PFSK-1 (cell line): ENCODE results near the gene TP53I11.

ENCODE experiments used
- FOXP2 ChIP-seq: optimal IDR thresholded peaks from 2 replicates; pipeline ENCODE3; 2011; ENCODE audit warnings: borderline replicate concordance, control low read depth, inconsistent platforms; ENCODE audit not compliant: insufficient read depth; ENCODE audit errors: extremely low read length, extremely low read depth
- POLR2AphosphoS5 ChIP-seq: IDR thresholded peaks from 2 replicates; pipeline ENCODE4 v1.6.1; 2012; ENCODE audit warnings: low read depth, mild to moderate bottlenecking, control low read depth, low read length, moderate library complexity
- REST ChIP-seq, 2 experiments: IDR thresholded peaks; 2 replicates each; pipeline versions ENCODE4 v1.6.1 to v1.8.0; 2011 to 2012; ENCODE audit warnings: low read depth in 2 of 2, low read length in 2 of 2, control low read depth in 1 of 2, inconsistent platforms in 1 of 2, mild to moderate bottlenecking in 1 of 2, moderate library complexity in 1 of 2; ENCODE audit not compliant: insufficient read depth in 1 of 2
- SIN3A ChIP-seq: IDR thresholded peaks from 2 replicates; pipeline ENCODE4 v1.6.1; 2012; ENCODE audit warnings: mild to moderate bottlenecking, low read length, moderate library complexity, borderline replicate concordance; ENCODE audit not compliant: insufficient read depth
- TAF1 ChIP-seq: IDR thresholded peaks from 2 replicates; pipeline ENCODE4 v1.6.1; 2012; ENCODE audit warnings: low read length, control low read depth, borderline replicate concordance; ENCODE audit not compliant: insufficient read depth

Gene TP53I11

DNA sequence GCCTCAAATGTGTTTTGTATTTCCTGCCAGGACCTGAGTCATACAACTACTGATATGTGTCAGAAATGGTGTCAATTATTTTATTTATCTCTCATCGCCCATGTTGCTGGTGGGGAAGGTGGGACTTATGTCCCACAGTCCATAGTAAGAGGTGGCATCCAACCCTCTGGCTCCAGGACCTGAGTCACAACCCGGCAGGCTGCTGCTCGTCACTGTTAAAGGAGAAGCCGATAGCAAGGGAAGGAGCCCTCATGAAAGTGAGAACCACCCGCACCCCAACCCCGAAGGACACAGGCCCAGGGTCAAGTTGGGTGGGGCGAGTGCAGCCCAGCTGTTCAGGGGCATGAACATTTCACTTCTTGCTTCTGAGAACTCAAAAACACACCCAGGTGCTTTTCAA is 33.1 kb upstream of the TP53I11 start:
- TF ChIP-seq FOXP2, result no peak
- TF ChIP-seq SIN3A, result no peak
- TF ChIP-seq POLR2AphosphoS5, result no peak
- TF ChIP-seq TAF1, result no peak
- TF ChIP-seq REST (IDR thresholded peaks at IDR 0.05; ENCODE audit: insufficient read depth in 1 of 2, low read depth in 2 of 2, low read length in 2 of 2), result no peak

- TF ChIP-seq FOXP2 (no peak), REST (IDR thresholded peaks at IDR 0.05; ENCODE audit: insufficient read depth in 1 of 2, low read depth in 2 of 2, low read length in 2 of 2) (no peak), SIN3A (no peak), TAF1 (no peak), POLR2AphosphoS5 (no peak)
Observed at GRCh38 chr11:44982496-44983062, 31.9 kb upstream of the TP53I11 start.

GRCh38 chr11:44980533-44981427 is 30.1 kb upstream of the TP53I11 start:
- no peak for TF ChIP-seq FOXP2
- TF ChIP-seq REST (IDR thresholded peaks at IDR 0.05; ENCODE audit: insufficient read depth in 1 of 2, low read depth in 2 of 2, low read length in 2 of 2), result no peak
- no peak for TF ChIP-seq SIN3A
- no peak for TF ChIP-seq POLR2AphosphoS5

GRCh38 chr11:44979543-44980399 is 29.1 kb upstream of the TP53I11 start:
- TF ChIP-seq POLR2AphosphoS5 (no peak), FOXP2 (no peak), SIN3A (no peak), TAF1 (no peak), REST (IDR thresholded peaks at IDR 0.05; ENCODE audit: insufficient read depth in 1 of 2, low read depth in 2 of 2, low read length in 2 of 2) (no peak)
